HG03039 (cell line): ENCODE measurements around the gene MISP.

Experiments used
- ATAC-seq: cut with Tn5 transposase; IDR thresholded peaks from one replicate; pipeline ENCODE4 v1.9.1; 2021; ENCODE audit warnings: mild to moderate bottlenecking, moderate library complexity; ENCODE audit not compliant: unreplicated experiment

MISP gene

GRCh38 chr19:806815-807421, 56.0 kb downstream of the MISP start:
- no peak for ATAC-seq

GRCh38 chr19:807627-808422, 56.9 kb downstream of the MISP start:
- ATAC-seq: no peak

- ATAC-seq: no peak
These were observed 57.5 kb downstream of the MISP start for GRCh38 chr19:808423-808775.

GRCh38 chr19:810077-810855, 59.4 kb downstream of the MISP start:
- no peak for ATAC-seq

GRCh38 chr19:810883-811489, 60.1 kb downstream of the MISP start:
- ATAC-seq: no peak

GRCh38 chr19:811506-812048, 60.7 kb downstream of the MISP start:
- ATAC-seq: no peak

GRCh38 chr19:812049-812746, 61.3 kb downstream of the MISP start:
- no peak for ATAC-seq

GRCh38 chr19:812747-813218, 61.9 kb downstream of the MISP start:
- ATAC-seq: no peak

- no peak for ATAC-seq
These were observed 62.6 kb downstream of the MISP start for GRCh38 chr19:813219-814151.
